DMS153 treated with DMSO at 0.1 percent for 48 hours (cell line): ENCODE measurements around the gene ATF7IP2.
"Not testable (repeated sequence)": the region's sequence is repeated elsewhere in the genome, so short reads cannot be mapped to it uniquely, and the experiment has no call there.

Experiments
- DNase-seq: peaks from one replicate; lab custom pipeline; 2025; ENCODE audit not compliant: unreplicated experiment; lab: John Stamatoyannopoulos, UW

ATF7IP2 gene

GRCh38 chr16:10441726-10442125, 55.9 kb downstream of the ATF7IP2 start:
- DNase-seq, result no peak

GRCh38 chr16:10447289-10447688, 61.4 kb downstream of the ATF7IP2 start:
- no peak for DNase-seq

GRCh38 chr16:10452208-10453158, 66.6 kb downstream of the ATF7IP2 start:
- not testable (repeated sequence) for DNase-seq

- no peak for DNase-seq
These were observed 67.3 kb downstream of the ATF7IP2 start for GRCh38 chr16:10453159-10453510.

GRCh38 chr16:10465821-10466220, 80.0 kb downstream of the ATF7IP2 start:
- no peak for DNase-seq

- DNase-seq, result no peak
These were observed 80.5 kb downstream of the ATF7IP2 start for GRCh38 chr16:10466313-10466712.

- DNase-seq, result no peak
These were observed 81.0 kb downstream of the ATF7IP2 start for GRCh38 chr16:10466861-10467260.

- DNase-seq, result not testable (repeated sequence)
These were observed 90.8 kb downstream of the ATF7IP2 start for GRCh38 chr16:10476636-10477035.

GRCh38 chr16:10480151-10480550, 94.3 kb downstream of the ATF7IP2 start:
- no peak for DNase-seq

- DNase-seq, result no peak
These were observed 99.3 kb downstream of the ATF7IP2 start for GRCh38 chr16:10485159-10485558.

GRCh38 chr16:10485698-10486382, 100.0 kb downstream of the ATF7IP2 start:
- no peak for DNase-seq

- no peak for DNase-seq
These were observed 104.3 kb downstream of the ATF7IP2 start for GRCh38 chr16:10490141-10490540.

- no peak for DNase-seq
These were observed 107.4 kb downstream of the ATF7IP2 start for GRCh38 chr16:10493276-10493675.

GRCh38 chr16:10494343-10495030, 108.6 kb downstream of the ATF7IP2 start:
- no peak for DNase-seq

GRCh38 chr16:10495031-10495345, 109.1 kb downstream of the ATF7IP2 start:
- no peak for DNase-seq

- no peak for DNase-seq
These were observed 111.6 kb downstream of the ATF7IP2 start for GRCh38 chr16:10497132-10498101.

- no peak for DNase-seq
These were observed 114.7 kb downstream of the ATF7IP2 start for GRCh38 chr16:10500582-10500981.

- DNase-seq, result no peak
These were observed 115.3 kb downstream of the ATF7IP2 start for GRCh38 chr16:10501016-10501607.

GRCh38 chr16:10502776-10503175, 116.9 kb downstream of the ATF7IP2 start:
- no peak for DNase-seq

- no peak for DNase-seq
These were observed 118.6 kb downstream of the ATF7IP2 start for GRCh38 chr16:10504404-10504885.
